ENCODE measurements around the gene MOXD1. TPM values are rescaled to one million over a fixed set of nuclear protein-coding genes. Genes with fewer than 3 reads are reported as not detected.
A peak's percentile ranks its signal among the peaks of the same experiment; 100 is the strongest.

Gene MOXD1
- total RNA-seq, 1 experiment from 2014 or later, result 1.3 TPM

DNA sequence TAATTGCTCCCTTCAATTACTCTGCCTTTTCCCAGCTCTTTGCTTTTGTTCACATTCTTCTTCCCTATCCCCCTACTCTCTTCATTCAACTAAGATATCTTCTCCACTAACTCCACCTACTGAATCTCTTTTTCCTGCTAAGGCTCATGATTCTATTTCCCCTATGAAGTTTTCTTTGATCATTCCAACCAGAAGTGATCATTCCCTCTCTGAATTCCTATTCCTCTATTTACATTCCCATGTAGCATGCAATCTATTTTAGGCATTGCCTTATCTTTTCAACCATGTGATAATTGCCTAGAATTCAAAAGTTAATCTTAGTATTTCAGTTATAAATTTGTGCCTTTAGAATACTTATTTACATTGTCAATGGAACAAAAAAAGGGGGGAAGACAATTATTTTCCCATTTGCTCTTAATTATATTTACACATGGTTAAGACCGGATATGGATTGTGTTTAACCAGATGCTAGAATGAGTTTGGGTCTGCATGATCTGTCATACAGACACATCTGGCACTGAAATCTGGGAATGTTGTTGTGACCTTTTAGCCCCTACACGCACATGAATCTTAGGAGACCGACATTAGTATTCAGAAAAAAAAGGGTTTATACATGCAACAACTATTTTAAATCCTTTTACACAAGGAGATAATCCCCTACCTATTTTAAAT, 20.8 kb downstream of the MOXD1 start:
- ChIA-PET CTCF (no interaction called here), POLR2A (ENCODE audit: unreplicated experiment) (no interaction called here)
- Histone ChIP-seq H3K4me3 (no peak overlapping the region), H3K36me3 (ENCODE audit: low read depth) (no peaks in the 10 kb centered on the region), H3K27ac (no peak overlapping the region), H3K9me2 (ENCODE audit: insufficient read depth) (no peaks in the 10 kb centered on the region), H3K79me2 (ENCODE audit: low read depth) (no peaks in the 10 kb centered on the region), H3K4me2 (no peak overlapping the region), H2AFZ (0 out of 2 replicates have a peak overlapping the region, but pooled peaks have one; percentile 8), H3K9me3 (ENCODE audit: insufficient read depth, low read depth) (no peaks in the 10 kb centered on the region), H3K4me1 (replicated peaks; ENCODE audit: insufficient read depth) (no peaks in the 10 kb centered on the region), H3F3A (ENCODE audit: insufficient read depth, low read depth) (no peaks in the 10 kb centered on the region), H4K20me1 (ENCODE audit: insufficient read depth) (no peaks in the 10 kb centered on the region), H3K27me3 (ENCODE audit: insufficient read depth, low read depth) (no peaks in the 10 kb centered on the region)
- intact Hi-C loops (cut with micrococcal nuclease; ENCODE audit: unreplicated experiment), result no loop called here
- TF ChIP-seq, protein P1, sequence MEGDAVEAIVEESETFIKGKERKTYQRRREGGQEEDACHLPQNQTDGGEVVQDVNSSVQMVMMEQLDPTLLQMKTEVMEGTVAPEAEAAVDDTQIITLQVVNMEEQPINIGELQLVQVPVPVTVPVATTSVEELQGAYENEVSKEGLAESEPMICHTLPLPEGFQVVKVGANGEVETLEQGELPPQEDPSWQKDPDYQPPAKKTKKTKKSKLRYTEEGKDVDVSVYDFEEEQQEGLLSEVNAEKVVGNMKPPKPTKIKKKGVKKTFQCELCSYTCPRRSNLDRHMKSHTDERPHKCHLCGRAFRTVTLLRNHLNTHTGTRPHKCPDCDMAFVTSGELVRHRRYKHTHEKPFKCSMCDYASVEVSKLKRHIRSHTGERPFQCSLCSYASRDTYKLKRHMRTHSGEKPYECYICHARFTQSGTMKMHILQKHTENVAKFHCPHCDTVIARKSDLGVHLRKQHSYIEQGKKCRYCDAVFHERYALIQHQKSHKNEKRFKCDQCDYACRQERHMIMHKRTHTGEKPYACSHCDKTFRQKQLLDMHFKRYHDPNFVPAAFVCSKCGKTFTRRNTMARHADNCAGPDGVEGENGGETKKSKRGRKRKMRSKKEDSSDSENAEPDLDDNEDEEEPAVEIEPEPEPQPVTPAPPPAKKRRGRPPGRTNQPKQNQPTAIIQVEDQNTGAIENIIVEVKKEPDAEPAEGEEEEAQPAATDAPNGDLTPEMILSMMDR (conservative IDR thresholded peaks at IDR 0.05), result no peak
- TF ChIP-seq EZH2 (IDR thresholded peaks at IDR 0.05; ENCODE audit: low read depth), result no peak
- no peak for DNase-seq
- no TSS peak for BruUV-seq (replicated peaks)

DNA sequence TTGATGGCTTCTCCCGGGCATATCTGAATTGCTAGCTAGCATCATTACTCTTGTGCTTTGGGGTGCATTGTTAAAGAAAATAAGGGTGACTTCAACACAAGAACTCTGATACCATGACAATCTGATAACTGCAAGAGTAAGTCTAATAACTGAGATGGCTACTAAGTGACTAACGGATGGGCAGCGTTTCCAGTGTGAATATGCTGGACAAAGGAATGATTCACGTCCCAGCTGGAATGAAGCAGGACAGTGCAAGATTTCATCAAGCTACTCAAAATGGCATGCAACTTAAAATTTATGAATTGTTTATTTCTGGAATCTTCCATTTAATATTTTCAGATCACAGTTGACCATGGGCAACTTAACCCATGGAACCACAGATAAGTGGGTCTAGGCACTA, 31.7 kb downstream of the MOXD1 start:
- Histone ChIP-seq H3F3A (ENCODE audit: insufficient read depth, low read depth) (no peaks in the 10 kb centered on the region), H3K36me3 (ENCODE audit: low read depth) (no peaks in the 10 kb centered on the region), H3K27ac (no peak overlapping the region), H3K27me3 (ENCODE audit: insufficient read depth, low read depth) (no peaks in the 10 kb centered on the region), H3K4me3 (no peak overlapping the region), H3K9me3 (ENCODE audit: insufficient read depth, low read depth) (no peaks in the 10 kb centered on the region), H3K9me2 (ENCODE audit: insufficient read depth) (no peaks in the 10 kb centered on the region), H3K4me1 (replicated peaks; ENCODE audit: insufficient read depth) (no peaks in the 10 kb centered on the region), H2AFZ (peak overlapping the region; percentile 11; the same call in 1 of the 2 replicates), H3K4me2 (peak overlapping the region; percentile 5; the same call in 1 of the 2 replicates), H3K79me2 (ENCODE audit: low read depth) (no peaks in the 10 kb centered on the region), H4K20me1 (ENCODE audit: insufficient read depth) (no peaks in the 10 kb centered on the region)
- DNase-seq, result no peak
- no peak for TF ChIP-seq EZH2 (IDR thresholded peaks at IDR 0.05; ENCODE audit: low read depth)
- TF ChIP-seq, protein P1 (conservative IDR thresholded peaks at IDR 0.05), result no peak
- ChIA-PET POLR2A (ENCODE audit: unreplicated experiment) (no interaction called here), CTCF (no interaction called here)
- BruUV-seq (replicated peaks), result no TSS peak
- intact Hi-C loops (cut with micrococcal nuclease; ENCODE audit: unreplicated experiment), result no loop called here

- Histone ChIP-seq H2AFZ (peak overlapping the region; percentile 11; the same call in 1 of the 2 replicates), H4K20me1 (ENCODE audit: insufficient read depth) (no peaks in the 10 kb centered on the region), H3K27me3 (ENCODE audit: insufficient read depth, low read depth) (no peaks in the 10 kb centered on the region), H3K4me1 (replicated peaks; ENCODE audit: insufficient read depth) (no peaks in the 10 kb centered on the region), H3K9me3 (ENCODE audit: insufficient read depth, low read depth) (no peaks in the 10 kb centered on the region), H3F3A (ENCODE audit: insufficient read depth, low read depth) (no peaks in the 10 kb centered on the region), H3K4me2 (no peak overlapping the region), H3K4me3 (no peak overlapping the region), H3K27ac (no peak overlapping the region), H3K9me2 (ENCODE audit: insufficient read depth) (no peaks in the 10 kb centered on the region), H3K79me2 (ENCODE audit: low read depth) (no peaks in the 10 kb centered on the region), H3K36me3 (ENCODE audit: low read depth) (no peaks in the 10 kb centered on the region)
- TF ChIP-seq EZH2 (IDR thresholded peaks at IDR 0.05; ENCODE audit: low read depth), result no peak
- TF ChIP-seq, protein P1 (conservative IDR thresholded peaks at IDR 0.05), result no peak
- DNase-seq, result no peak
- ChIA-PET CTCF (no interaction called here), POLR2A (ENCODE audit: unreplicated experiment) (no interaction called here)
- intact Hi-C loops (cut with micrococcal nuclease; ENCODE audit: unreplicated experiment), result no loop called here
- no TSS peak for BruUV-seq (replicated peaks)
Observed at GRCh38 chr6:132368916-132369481, 32.3 kb downstream of the MOXD1 start.
